Memory B cell (primary cell): ENCODE measurements around the gene ZNF280B.
"Not testable (repeated sequence)": the region's sequence is repeated elsewhere in the genome, so short reads cannot be mapped to it uniquely, and the experiment has no call there.

Source experiments
- ATAC-seq: fragments of 150-1000 bp; cut with Tn5 transposase; 2 replicates; pipeline ENCODE4 v1.10.0; 2021; ENCODE audit warnings: low read depth, mild to moderate bottlenecking, moderate library complexity
- DNase-seq, 2 donors: peaks; one replicate each; pipeline ENCODE4 v3.0.0; 2022; ENCODE audit warnings: low spot score in 2 of 2
- H3K27ac Mint-ChIP-seq: one replicate; pipeline ENCODE4 v1.8.0; 2022; ENCODE audit warnings: mild to moderate bottlenecking, moderate library complexity, mixed read lengths
- H3K27me3 Mint-ChIP-seq: one replicate; pipeline ENCODE4 v1.8.0; 2022; ENCODE audit warnings: mixed read lengths
- H3K36me3 Mint-ChIP-seq: one replicate; pipeline ENCODE4 v1.8.0; 2022; ENCODE audit warnings: mild to moderate bottlenecking, mixed read lengths
- H3K4me1 Mint-ChIP-seq: one replicate; pipeline ENCODE4 v1.8.0; 2022; ENCODE audit warnings: mixed read lengths
- H3K4me3 Mint-ChIP-seq: one replicate; pipeline ENCODE4 v1.8.0; 2022; ENCODE audit warnings: mild to moderate bottlenecking, moderate library complexity, mixed read lengths
- H3K9me3 Mint-ChIP-seq: one replicate; pipeline ENCODE4 v1.8.0; 2022; ENCODE audit warnings: mixed read lengths

ZNF280B gene

DNA sequence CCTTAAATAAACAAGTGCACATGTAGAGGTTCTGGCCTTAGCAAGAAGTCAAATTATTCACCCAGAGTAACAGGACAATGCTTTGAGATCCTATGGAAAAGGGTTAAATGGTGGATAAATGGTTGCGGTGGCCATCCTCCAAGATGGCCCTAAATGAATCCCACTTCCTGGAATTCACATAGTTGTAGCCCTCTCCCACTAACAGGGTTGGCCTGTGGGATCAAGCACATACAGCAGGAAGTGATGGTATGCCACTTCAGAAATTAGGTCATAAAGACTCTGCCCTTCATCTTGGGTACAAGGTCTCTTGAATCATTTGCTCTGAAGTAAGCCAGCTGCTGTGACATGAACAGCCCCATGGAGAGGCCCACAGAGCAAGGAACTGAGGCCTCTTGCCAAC lies 1.8 kb downstream of the ZNF280B start:
- H3K27me3 Mint-ChIP-seq = no peaks in the 10 kb centered on the region
- peaks cover 28% of the 10 kb centered on the region for H3K36me3 Mint-ChIP-seq
- no peak for ATAC-seq
- peaks cover 16% of the 10 kb centered on the region for H3K4me1 Mint-ChIP-seq
- no peak overlapping the region for H3K27ac Mint-ChIP-seq
- H3K9me3 Mint-ChIP-seq = peaks cover 3% of the 10 kb centered on the region
- no peak overlapping the region for H3K4me3 Mint-ChIP-seq
- DNase-seq = no peak

DNA sequence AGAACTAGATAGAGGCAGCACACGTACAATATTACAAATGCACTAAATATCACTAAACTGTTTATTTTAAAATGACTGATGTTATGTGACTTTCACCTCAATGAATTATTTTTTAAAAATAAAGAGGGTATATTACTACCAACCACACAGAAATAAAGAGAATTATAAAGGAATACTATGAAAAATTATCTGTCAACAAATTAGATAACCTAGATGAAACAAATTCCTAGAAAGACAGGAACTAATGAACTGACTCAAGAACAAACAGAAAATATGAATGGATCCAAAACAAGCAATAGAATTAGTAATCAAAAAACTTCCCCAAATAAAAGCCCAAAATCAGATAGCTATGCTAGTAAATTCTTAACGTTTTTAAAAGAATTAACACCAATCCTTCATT lies 10.3 kb downstream of the ZNF280B start:
- no peak for ATAC-seq
- no peaks in the 10 kb centered on the region for H3K27me3 Mint-ChIP-seq
- H3K27ac Mint-ChIP-seq = no peak overlapping the region
- H3K9me3 Mint-ChIP-seq = no peaks in the 10 kb centered on the region
- H3K4me1 Mint-ChIP-seq = peaks cover 9% of the 10 kb centered on the region
- peaks cover 17% of the 10 kb centered on the region for H3K36me3 Mint-ChIP-seq
- H3K4me3 Mint-ChIP-seq = no peak overlapping the region
- no peak for DNase-seq

DNA sequence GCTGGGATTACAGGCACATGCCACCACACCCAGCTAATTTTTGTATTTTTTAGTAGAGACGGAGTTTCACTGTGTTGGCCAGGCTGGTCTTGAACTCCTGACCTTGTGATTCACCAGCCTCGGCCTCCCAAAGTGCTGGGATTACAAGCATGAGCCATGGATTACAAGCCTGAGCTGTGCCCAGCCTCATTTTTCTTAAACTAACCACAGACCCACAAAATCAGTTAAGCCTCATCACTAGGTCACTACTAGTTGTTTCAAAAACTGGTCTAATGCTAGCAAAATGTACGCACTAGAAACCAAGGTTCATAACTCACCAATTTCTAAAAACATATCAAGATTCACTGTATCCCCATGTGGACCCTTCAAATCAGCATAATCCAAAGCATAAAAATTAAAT lies 17.0 kb downstream of the ZNF280B start:
- H3K36me3 Mint-ChIP-seq = peaks cover 29% of the 10 kb centered on the region
- not testable (repeated sequence) for H3K9me3 Mint-ChIP-seq, H3K4me1 Mint-ChIP-seq, DNase-seq, H3K27ac Mint-ChIP-seq, H3K27me3 Mint-ChIP-seq, H3K4me3 Mint-ChIP-seq, ATAC-seq

DNA sequence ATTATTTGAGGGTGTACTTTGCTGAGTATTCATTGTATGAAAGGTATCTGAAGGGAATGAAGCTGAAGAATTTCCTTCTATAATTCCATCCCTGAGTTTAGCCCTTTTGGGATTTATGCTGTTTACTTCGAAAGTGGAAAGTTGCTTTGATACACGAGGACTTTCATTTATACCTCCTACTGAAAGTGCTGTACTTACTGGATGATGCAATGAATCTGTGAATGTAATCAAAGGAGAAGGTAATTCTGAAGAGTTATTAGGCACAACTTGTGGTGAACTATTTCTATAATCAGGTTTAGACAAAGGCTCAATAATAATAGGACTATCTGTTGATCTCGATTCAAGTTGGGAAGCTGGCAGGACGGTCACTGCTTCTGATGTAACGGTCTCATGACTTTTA lies 19.8 kb downstream of the ZNF280B start:
- Mint-ChIP-seq H3K36me3 (peaks cover 34% of the 10 kb centered on the region), H3K4me1 (no peaks in the 10 kb centered on the region), H3K27ac (peak overlapping the region; percentile 68), H3K9me3 (no peaks in the 10 kb centered on the region), H3K27me3 (no peaks in the 10 kb centered on the region), H3K4me3 (no peak overlapping the region)
- ATAC-seq (no peak), DNase-seq (no peak)

DNA sequence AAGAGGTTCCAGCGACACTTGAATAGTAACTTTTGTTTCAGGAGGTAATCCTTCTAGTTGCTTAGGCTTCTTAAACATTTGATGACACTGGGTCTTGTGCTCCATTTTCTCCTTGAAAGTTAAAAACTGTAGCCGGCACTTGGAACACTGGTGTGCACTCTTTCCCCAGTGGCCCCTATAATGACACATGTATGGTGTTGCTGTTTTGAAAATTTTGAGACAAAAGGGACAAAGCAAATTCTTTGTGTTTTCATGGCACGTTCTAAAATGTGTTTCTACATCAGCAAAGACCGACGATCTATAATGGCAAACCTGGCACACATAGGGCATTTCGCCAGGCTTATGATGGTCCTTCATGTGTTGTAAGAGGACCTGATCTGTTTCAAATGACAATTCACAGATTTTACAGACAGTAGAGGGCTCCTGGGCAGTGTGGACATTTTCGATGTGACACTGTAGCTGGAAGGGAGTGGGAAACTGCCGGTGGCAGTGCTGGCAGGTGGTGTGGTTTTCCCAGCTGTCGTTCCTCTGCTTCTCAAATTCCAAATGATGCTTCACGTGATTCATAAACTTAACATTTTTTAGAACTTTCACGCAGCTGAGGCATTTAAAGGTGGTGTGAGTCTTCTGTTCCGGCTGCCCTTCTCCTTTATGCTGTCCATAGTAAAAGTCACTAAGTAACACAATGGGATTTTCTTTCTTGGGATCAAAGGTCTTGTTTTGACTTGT lies 20.5 kb downstream of the ZNF280B start:
- peaks cover 29% of the 10 kb centered on the region for H3K36me3 Mint-ChIP-seq
- H3K4me1 Mint-ChIP-seq = no peaks in the 10 kb centered on the region
- ATAC-seq = no peak
- H3K4me3 Mint-ChIP-seq = no peak overlapping the region
- H3K27me3 Mint-ChIP-seq = no peaks in the 10 kb centered on the region
- no peak for DNase-seq
- H3K9me3 Mint-ChIP-seq = no peaks in the 10 kb centered on the region
- H3K27ac Mint-ChIP-seq = no peak overlapping the region

DNA sequence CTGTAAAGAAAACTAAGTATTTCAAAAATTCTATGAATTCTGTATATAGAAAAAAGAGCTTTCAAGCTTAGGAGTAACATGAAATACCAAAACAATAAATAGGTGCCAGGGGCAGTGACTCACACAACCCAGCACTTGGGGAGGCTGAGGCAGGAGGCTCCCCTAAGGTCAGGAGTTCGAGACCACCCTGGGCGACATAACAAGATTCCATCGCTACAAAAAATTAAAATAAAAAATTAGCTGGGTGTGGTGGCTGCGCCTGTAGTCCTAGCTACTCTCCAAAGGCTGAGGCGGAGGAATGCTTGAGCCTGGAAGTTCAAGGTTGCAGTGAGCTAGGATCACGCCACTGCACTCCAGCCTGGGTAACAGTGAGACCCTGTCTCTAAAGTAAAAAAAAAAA lies 21.5 kb downstream of the ZNF280B start:
- peaks cover 2% of the 10 kb centered on the region for H3K4me1 Mint-ChIP-seq
- DNase-seq (no peak), ATAC-seq (no peak)
- no peaks in the 10 kb centered on the region for H3K9me3 Mint-ChIP-seq
- no peak overlapping the region for H3K27ac Mint-ChIP-seq
- no peak overlapping the region for H3K4me3 Mint-ChIP-seq
- H3K27me3 Mint-ChIP-seq = no peaks in the 10 kb centered on the region
- peaks cover 29% of the 10 kb centered on the region for H3K36me3 Mint-ChIP-seq

DNA sequence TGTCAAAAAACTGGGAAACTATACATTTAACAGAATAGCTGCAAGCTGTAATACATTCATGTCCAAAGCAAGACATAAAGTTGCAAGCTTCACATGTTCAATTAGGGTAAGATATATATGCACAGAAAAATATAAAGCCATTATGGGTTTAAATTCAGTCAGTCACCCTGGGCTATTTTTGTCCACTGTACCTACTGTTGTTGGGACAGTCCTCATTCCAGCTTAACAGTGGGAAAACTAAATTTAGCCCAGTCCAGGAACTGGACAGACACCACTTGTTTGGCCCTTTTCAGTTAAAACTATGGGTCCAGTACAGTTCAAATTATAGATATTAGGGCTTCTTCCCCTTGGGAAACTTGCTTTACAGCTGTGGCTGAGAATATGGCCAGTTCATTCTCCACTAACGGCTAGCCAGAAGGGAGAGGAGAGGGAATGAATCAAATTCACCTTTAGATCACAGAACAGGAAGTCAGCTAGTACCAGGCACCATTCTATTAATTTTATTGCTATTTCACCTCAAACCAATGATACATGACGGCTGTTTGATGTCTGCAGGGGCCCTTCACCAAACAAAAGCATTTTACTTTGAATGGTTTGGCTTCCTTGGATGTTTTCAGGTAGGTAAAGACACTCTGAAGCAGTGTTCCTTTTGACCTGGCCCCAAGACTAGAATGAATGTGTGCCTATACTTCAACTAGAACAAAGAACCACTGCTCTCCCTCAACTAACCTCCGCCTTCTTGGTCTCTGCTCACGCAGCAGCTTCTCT lies 22.2 kb downstream of the ZNF280B start:
- H3K4me1 Mint-ChIP-seq = peaks cover 2% of the 10 kb centered on the region
- ATAC-seq = no peak
- no peaks in the 10 kb centered on the region for H3K27me3 Mint-ChIP-seq
- no peak for DNase-seq
- H3K27ac Mint-ChIP-seq = no peak overlapping the region
- H3K4me3 Mint-ChIP-seq = no peak overlapping the region
- no peaks in the 10 kb centered on the region for H3K9me3 Mint-ChIP-seq
- peaks cover 29% of the 10 kb centered on the region for H3K36me3 Mint-ChIP-seq

DNA sequence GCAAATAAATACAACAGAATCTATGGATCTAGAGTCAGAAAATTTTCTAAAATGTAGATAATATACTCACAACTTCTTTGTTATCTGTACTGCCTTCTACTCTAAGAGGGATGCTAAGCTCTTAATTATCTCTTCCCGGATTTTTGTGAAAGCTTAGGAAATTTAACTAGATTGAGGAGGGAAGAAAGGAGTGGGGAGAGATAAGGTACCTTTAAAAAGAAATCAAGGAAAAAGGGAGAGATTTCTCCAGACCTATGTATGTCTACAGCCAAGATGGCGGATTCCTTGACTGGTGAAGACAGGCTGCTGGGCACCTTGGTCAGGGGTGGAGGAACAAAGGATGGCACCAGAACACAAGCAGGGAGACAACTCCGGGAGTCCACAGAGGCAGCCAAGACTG lies 23.0 kb downstream of the ZNF280B start:
- DNase-seq (no peak), ATAC-seq (no peak)
- no peak overlapping the region for H3K27ac Mint-ChIP-seq
- H3K9me3 Mint-ChIP-seq = no peaks in the 10 kb centered on the region
- peaks cover 26% of the 10 kb centered on the region for H3K36me3 Mint-ChIP-seq
- H3K4me1 Mint-ChIP-seq = peaks cover 2% of the 10 kb centered on the region
- H3K27me3 Mint-ChIP-seq = no peaks in the 10 kb centered on the region
- H3K4me3 Mint-ChIP-seq = no peak overlapping the region

DNA sequence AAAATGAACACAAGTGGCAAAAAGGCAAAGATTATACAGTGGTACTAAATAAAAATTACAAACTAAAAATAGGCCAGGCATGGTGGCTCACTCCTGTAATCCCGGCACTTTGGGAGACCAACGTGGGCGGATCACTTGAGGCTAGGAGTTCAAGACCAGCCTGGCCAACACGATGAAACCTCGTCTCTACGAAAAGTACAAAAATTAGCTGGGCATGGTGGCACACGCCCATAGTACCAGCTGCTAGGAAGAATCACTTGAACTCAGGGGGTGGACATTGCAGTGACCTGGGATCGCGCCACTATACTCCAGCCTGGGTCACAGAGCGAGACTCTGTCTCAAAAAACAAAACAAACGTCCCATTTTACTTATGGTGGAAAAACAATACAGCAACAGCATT lies 24.5 kb downstream of the ZNF280B start:
- Mint-ChIP-seq H3K27me3 (no peaks in the 10 kb centered on the region), H3K36me3 (peaks cover 22% of the 10 kb centered on the region), H3K4me3 (no peak overlapping the region), H3K9me3 (no peaks in the 10 kb centered on the region), H3K4me1 (peaks cover 2% of the 10 kb centered on the region), H3K27ac (no peak overlapping the region)
- DNase-seq (no peak), ATAC-seq (no peak)

DNA sequence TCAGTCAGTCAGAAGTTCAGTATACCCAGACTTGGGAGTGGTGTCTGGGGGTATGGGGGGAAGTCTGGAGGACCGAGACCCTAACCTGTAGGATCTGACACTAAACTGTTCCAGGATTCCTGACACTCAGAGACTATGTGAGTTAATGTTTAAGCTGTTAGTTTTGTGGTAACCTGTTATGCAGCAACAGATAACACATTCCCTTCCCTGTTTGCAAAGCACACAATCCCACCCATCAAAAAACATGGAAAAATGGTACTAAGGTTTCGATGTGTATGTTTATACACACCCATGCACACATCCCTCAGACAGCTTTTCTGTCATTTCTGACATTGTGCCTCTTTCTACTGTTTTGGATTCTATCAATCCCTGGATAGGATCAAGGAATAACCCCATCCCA lies 27.6 kb downstream of the ZNF280B start:
- Mint-ChIP-seq H3K9me3 (no peaks in the 10 kb centered on the region), H3K27me3 (no peaks in the 10 kb centered on the region), H3K36me3 (peaks cover 8% of the 10 kb centered on the region), H3K27ac (no peak overlapping the region), H3K4me3 (no peak overlapping the region), H3K4me1 (peaks cover 2% of the 10 kb centered on the region)
- no peak for ATAC-seq
- no peak for DNase-seq

DNA sequence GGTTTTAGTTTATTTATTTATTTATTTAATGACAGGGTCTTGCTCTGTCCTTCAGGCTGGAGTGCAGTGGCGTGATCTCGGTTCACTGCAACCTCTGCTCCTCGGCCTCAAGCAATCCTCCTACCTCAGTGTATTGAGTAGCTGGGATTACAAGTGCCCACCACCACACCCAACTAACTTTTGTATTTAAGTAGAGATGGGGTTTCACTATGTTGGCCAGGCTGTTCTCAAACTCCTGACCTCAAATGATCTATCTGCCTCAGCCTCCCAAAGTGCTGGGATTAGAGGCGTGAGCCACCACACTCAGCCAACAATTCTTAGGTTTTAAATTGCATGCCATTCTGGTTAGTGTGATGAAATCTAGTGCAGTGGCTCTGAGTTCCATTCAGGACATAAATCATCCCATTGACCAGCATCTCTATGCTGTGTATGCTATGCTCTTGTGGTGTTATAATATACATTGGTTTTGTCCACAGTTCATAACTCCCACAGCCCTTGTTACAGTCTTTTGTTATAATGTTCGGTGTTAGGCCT lies 28.5 kb downstream of the ZNF280B start:
- Mint-ChIP-seq H3K9me3 (no peaks in the 10 kb centered on the region), H3K36me3 (peaks cover 4% of the 10 kb centered on the region), H3K4me3 (no peak overlapping the region), H3K27me3 (no peaks in the 10 kb centered on the region), H3K4me1 (peaks cover 4% of the 10 kb centered on the region), H3K27ac (no peak overlapping the region)
- ATAC-seq (no peak), DNase-seq (no peak)

DNA sequence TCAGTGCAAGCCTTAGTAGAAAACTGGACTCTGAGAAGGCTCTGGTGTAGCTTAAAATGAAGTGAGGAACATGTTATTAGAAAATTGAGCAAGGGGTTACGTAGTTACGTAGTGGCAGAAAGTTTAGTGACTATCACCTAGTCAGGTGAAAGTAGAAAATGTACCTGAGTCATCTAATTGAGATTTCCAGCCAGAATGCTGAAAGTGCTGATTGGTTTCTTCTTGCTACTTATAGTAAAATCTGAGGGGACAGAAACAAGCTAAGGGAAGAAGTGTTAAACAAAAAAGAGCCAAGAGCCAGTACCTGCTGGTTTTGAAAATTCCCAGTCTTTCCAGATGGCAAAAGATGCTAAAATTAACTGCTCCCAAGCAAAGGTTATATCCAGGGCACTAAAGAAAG lies 29.4 kb downstream of the ZNF280B start:
- H3K4me3 Mint-ChIP-seq = no peak overlapping the region
- no peaks in the 10 kb centered on the region for H3K27me3 Mint-ChIP-seq
- H3K36me3 Mint-ChIP-seq = no peaks in the 10 kb centered on the region
- peaks cover 4% of the 10 kb centered on the region for H3K4me1 Mint-ChIP-seq
- H3K9me3 Mint-ChIP-seq = no peaks in the 10 kb centered on the region
- ATAC-seq = no peak
- H3K27ac Mint-ChIP-seq = no peak overlapping the region
- no peak for DNase-seq

DNA sequence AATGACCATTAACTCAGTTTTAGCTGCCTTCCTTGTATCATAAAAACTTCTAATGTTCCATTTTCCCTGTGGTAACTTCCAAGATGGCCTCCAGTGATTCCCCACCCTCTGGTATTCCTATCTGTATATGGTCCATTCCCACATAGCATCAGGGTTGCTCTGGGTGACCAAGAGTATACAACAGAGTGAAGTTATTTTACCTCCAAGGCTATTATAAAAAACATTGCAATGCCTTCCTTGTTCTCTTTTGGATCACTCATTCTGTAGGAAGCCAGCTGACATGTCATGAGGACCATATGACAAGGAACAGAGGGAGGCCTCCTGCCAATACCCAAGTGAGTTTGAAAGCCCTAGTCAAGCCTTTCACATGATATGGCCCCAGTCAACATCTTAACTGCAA lies 30.1 kb downstream of the ZNF280B start:
- no peak for DNase-seq
- Mint-ChIP-seq H3K36me3 (no peaks in the 10 kb centered on the region), H3K9me3 (no peaks in the 10 kb centered on the region), H3K27me3 (no peaks in the 10 kb centered on the region), H3K4me1 (peaks cover 4% of the 10 kb centered on the region), H3K27ac (no peak overlapping the region), H3K4me3 (no peak overlapping the region)
- ATAC-seq = no peak

DNA sequence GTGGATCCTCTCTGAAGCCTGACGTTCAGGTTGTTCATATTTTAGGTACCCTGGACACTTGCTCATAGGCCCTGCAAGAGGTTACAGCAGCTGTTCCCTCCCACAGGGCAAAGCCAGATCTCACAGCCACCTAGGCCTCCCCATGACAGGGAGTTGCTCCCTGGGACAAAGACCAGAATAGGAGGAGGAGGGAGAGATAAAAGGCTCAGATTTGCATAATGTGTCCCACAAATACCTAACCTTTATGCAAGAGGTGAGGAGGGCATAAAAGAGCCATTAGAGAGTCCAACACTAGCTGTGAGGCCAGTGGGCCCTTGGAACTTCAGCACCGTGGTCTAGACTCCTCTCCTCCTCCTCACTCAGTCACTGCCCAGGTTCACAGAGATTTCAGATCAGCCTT lies 33.8 kb downstream of the ZNF280B start:
- DNase-seq = no peak
- no peaks in the 10 kb centered on the region for H3K36me3 Mint-ChIP-seq
- no peak for ATAC-seq
- no peak overlapping the region for H3K4me3 Mint-ChIP-seq
- no peak overlapping the region for H3K27ac Mint-ChIP-seq
- H3K9me3 Mint-ChIP-seq = no peaks in the 10 kb centered on the region
- H3K4me1 Mint-ChIP-seq = peaks cover 2% of the 10 kb centered on the region
- H3K27me3 Mint-ChIP-seq = no peaks in the 10 kb centered on the region
